ENCODE measurements around the gene PTK6. TPM values are rescaled to one million over a fixed set of nuclear protein-coding genes. Genes with fewer than 3 reads are reported as not detected.
A peak's percentile ranks its signal among the peaks of the same experiment; 100 is the strongest.

Gene PTK6
- total RNA-seq, 1 experiment from 2014 or later: 6.7 TPM

DNA sequence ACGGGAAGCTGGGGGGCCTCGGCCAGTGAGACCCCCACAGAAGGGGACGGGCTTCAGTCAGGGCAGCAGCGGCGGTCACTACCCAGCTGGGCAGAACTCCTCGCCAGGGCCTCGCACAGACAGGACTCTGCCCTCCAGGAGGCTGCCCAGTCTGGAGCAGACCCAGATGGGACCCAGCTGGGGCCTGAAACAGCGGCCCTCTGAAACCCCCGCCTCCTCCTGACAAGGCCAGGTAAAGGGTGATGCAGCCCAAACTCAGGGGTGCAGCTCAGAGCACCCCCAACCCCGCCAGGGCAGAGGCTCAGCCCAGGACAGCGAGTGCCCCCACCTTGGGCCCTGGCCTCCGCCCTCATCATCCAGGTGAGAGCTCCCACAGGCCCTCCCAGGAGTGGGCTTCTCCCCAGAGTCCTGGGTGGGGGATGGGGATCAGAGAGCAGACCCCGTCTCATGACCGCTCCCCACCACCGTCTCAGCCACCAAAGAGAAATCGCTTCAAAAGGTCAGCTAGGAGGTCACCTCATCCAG is 40.5 kb downstream of the PTK6 start:
- Histone ChIP-seq H3K4me3 (replicated peaks in 1 of 2; ENCODE audit: low read depth in 1 of 2, low read length in 2 of 2) (no peak overlapping the region), H3K4me2 (ENCODE audit: low read length) (peak overlapping the region; percentile 95), H3K27me3 (ENCODE audit: insufficient read depth, low read length) (no peaks in the 10 kb centered on the region), H3K9ac (ENCODE audit: low read length) (peak overlapping the region; percentile 78; the same call in 1 of the 2 replicates), H3K27ac (ENCODE audit: low read depth, low read length) (peak overlapping the region; percentile 77), H2AFZ (ENCODE audit: low read depth, low read length, poor library complexity, severe bottlenecking) (no peak overlapping the region), H3K79me2 (ENCODE audit: insufficient read depth, low read length) (peaks cover 50% of the 10 kb centered on the region), H3K9me2 (ENCODE audit: insufficient read depth) (no peaks in the 10 kb centered on the region), H3K9me3 (ENCODE audit: control insufficient read depth in 1 of 2, insufficient read depth in 1 of 2, low read depth in 1 of 2, low read length in 2 of 2) (no peaks in the 10 kb centered on the region), H3K4me1 (ENCODE audit: control insufficient read depth in 1 of 2, insufficient read depth in 2 of 2, low read length in 2 of 2) (peaks cover 17 to 35% of the 10 kb centered on the region in 2 experiments), H3K36me3 (ENCODE audit: control insufficient read depth in 1 of 2, insufficient read depth in 2 of 2, low read length in 2 of 2) (peaks cover 33 to 54% of the 10 kb centered on the region in 2 experiments), H4K20me1 (ENCODE audit: insufficient read depth) (no peaks in the 10 kb centered on the region)
- TF ChIP-seq, protein P1, sequence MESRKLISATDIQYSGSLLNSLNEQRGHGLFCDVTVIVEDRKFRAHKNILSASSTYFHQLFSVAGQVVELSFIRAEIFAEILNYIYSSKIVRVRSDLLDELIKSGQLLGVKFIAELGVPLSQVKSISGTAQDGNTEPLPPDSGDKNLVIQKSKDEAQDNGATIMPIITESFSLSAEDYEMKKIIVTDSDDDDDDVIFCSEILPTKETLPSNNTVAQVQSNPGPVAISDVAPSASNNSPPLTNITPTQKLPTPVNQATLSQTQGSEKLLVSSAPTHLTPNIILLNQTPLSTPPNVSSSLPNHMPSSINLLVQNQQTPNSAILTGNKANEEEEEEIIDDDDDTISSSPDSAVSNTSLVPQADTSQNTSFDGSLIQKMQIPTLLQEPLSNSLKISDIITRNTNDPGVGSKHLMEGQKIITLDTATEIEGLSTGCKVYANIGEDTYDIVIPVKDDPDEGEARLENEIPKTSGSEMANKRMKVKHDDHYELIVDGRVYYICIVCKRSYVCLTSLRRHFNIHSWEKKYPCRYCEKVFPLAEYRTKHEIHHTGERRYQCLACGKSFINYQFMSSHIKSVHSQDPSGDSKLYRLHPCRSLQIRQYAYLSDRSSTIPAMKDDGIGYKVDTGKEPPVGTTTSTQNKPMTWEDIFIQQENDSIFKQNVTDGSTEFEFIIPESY (IDR thresholded peaks at IDR 0.05; ENCODE audit: extremely low read depth, insufficient replicate concordance, low read length): no peak
- TF ChIP-seq CBX3 (IDR thresholded peaks at IDR 0.05; ENCODE audit: low read depth) (no peak), POLR2A (IDR thresholded peaks at IDR 0.05; ENCODE audit: borderline replicate concordance, extremely low read depth, insufficient read depth, insufficient read length) (no peak)
- intact Hi-C loops (cut with micrococcal nuclease): no loop called here
- ATAC-seq (no peak), DNase-seq (ENCODE audit: low read depth, low spot score) (no peak)
- no TSS peak for BruUV-seq (replicated peaks)
- POLR2A ChIA-PET: interaction anchor here (0.8 to 1.7 kb wide), 4 partner anchors 13 to 41 kb away, joined by 3 to 10 read pairs (median 4); partner anchors contain the start of genes PPDPF and PTK6
- RAD21 ChIA-PET (ENCODE audit: low non-redundant PET in 1 of 2, low total read pairs in 2 of 2, uncharacterized antibody in 2 of 2, unreplicated experiment in 2 of 2): interaction anchor here in 1 of 2 experiments (0.7 kb wide), 1 partner anchor 477 kb away, joined by 4 read pairs; no protein-coding TSS in a partner anchor
- CTCF ChIA-PET: interaction anchor here (0.6 to 1.2 kb wide), 4 partner anchors 22 to 543 kb away, joined by 3 to 5 read pairs (median 4); partner anchors contain the start of gene PPDPF

Data from HCT116 (cell line).